Measurements from ENCODE around the gene SH3GL2.

The SH3GL2 gene

GRCh38 chr9:17580119-17580518, 1.3 kb downstream of the SH3GL2 start:
- H3K27me3 ChIP-seq (ENCODE audit: control insufficient read depth, insufficient read depth, low read length) = peaks cover 40% of the 10 kb centered on the region
- no peak overlapping the region for H3K9ac ChIP-seq (ENCODE audit: low read depth, low read length)
- H3K4me1 ChIP-seq (ENCODE audit: control insufficient read depth, insufficient read depth, low read length) = peaks cover 6% of the 10 kb centered on the region
- no peaks in the 10 kb centered on the region for H3K9me3 ChIP-seq (ENCODE audit: control insufficient read depth, insufficient read depth, low read length)
- H3K4me3 ChIP-seq (ENCODE audit: low read depth, low read length) = peak overlapping the region; percentile 52
- no peaks in the 10 kb centered on the region for H3K36me3 ChIP-seq (ENCODE audit: control insufficient read depth, insufficient read depth, low read length)

- H3K36me3 ChIP-seq (ENCODE audit: control insufficient read depth, insufficient read depth, low read length) = no peaks in the 10 kb centered on the region
- H3K4me1 ChIP-seq (ENCODE audit: control insufficient read depth, insufficient read depth, low read length) = peaks cover 3% of the 10 kb centered on the region
- H3K27me3 ChIP-seq (ENCODE audit: control insufficient read depth, insufficient read depth, low read length) = no peaks in the 10 kb centered on the region
- H3K9me3 ChIP-seq (ENCODE audit: control insufficient read depth, insufficient read depth, low read length) = no peaks in the 10 kb centered on the region
- H3K9ac ChIP-seq (ENCODE audit: low read depth, low read length) = no peak overlapping the region
- H3K4me3 ChIP-seq (ENCODE audit: low read depth, low read length) = no peak overlapping the region
Measured at GRCh38 chr9:17587113-17587512, 8.2 kb downstream of the SH3GL2 start.

- no peaks in the 10 kb centered on the region for H3K27me3 ChIP-seq (ENCODE audit: control insufficient read depth, insufficient read depth, low read length)
- H3K4me1 ChIP-seq (ENCODE audit: control insufficient read depth, insufficient read depth, low read length) = peaks cover 3% of the 10 kb centered on the region
- no peak overlapping the region for H3K4me3 ChIP-seq (ENCODE audit: low read depth, low read length)
- H3K9me3 ChIP-seq (ENCODE audit: control insufficient read depth, insufficient read depth, low read length) = no peaks in the 10 kb centered on the region
- H3K9ac ChIP-seq (ENCODE audit: low read depth, low read length) = no peak overlapping the region
- no peaks in the 10 kb centered on the region for H3K36me3 ChIP-seq (ENCODE audit: control insufficient read depth, insufficient read depth, low read length)
Measured at GRCh38 chr9:17588395-17588794, 9.5 kb downstream of the SH3GL2 start.

- H3K4me1 ChIP-seq (ENCODE audit: control insufficient read depth, insufficient read depth, low read length) = peaks cover 3% of the 10 kb centered on the region
- no peaks in the 10 kb centered on the region for H3K36me3 ChIP-seq (ENCODE audit: control insufficient read depth, insufficient read depth, low read length)
- no peaks in the 10 kb centered on the region for H3K27me3 ChIP-seq (ENCODE audit: control insufficient read depth, insufficient read depth, low read length)
- H3K9ac ChIP-seq (ENCODE audit: low read depth, low read length) = no peak overlapping the region
- no peak overlapping the region for H3K4me3 ChIP-seq (ENCODE audit: low read depth, low read length)
- no peaks in the 10 kb centered on the region for H3K9me3 ChIP-seq (ENCODE audit: control insufficient read depth, insufficient read depth, low read length)
Measured at GRCh38 chr9:17588941-17589340, 10.1 kb downstream of the SH3GL2 start.

GRCh38 chr9:17589771-17590170, 10.9 kb downstream of the SH3GL2 start:
- Histone ChIP-seq H3K9me3 (ENCODE audit: control insufficient read depth, insufficient read depth, low read length) (no peaks in the 10 kb centered on the region), H3K4me3 (ENCODE audit: low read depth, low read length) (no peak overlapping the region), H3K36me3 (ENCODE audit: control insufficient read depth, insufficient read depth, low read length) (no peaks in the 10 kb centered on the region), H3K4me1 (ENCODE audit: control insufficient read depth, insufficient read depth, low read length) (peaks cover 3% of the 10 kb centered on the region), H3K9ac (ENCODE audit: low read depth, low read length) (no peak overlapping the region), H3K27me3 (ENCODE audit: control insufficient read depth, insufficient read depth, low read length) (no peaks in the 10 kb centered on the region)

GRCh38 chr9:17594961-17595360, 16.1 kb downstream of the SH3GL2 start:
- peaks cover 3% of the 10 kb centered on the region for H3K4me1 ChIP-seq (ENCODE audit: control insufficient read depth, insufficient read depth, low read length)
- no peaks in the 10 kb centered on the region for H3K27me3 ChIP-seq (ENCODE audit: control insufficient read depth, insufficient read depth, low read length)
- H3K9ac ChIP-seq (ENCODE audit: low read depth, low read length) = no peak overlapping the region
- H3K4me3 ChIP-seq (ENCODE audit: low read depth, low read length) = no peak overlapping the region
- H3K9me3 ChIP-seq (ENCODE audit: control insufficient read depth, insufficient read depth, low read length) = no peaks in the 10 kb centered on the region
- H3K36me3 ChIP-seq (ENCODE audit: control insufficient read depth, insufficient read depth, low read length) = no peaks in the 10 kb centered on the region

- Histone ChIP-seq H3K36me3 (ENCODE audit: control insufficient read depth, insufficient read depth, low read length) (no peaks in the 10 kb centered on the region), H3K27me3 (ENCODE audit: control insufficient read depth, insufficient read depth, low read length) (no peaks in the 10 kb centered on the region), H3K9me3 (ENCODE audit: control insufficient read depth, insufficient read depth, low read length) (no peaks in the 10 kb centered on the region), H3K9ac (ENCODE audit: low read depth, low read length) (no peak overlapping the region), H3K4me3 (ENCODE audit: low read depth, low read length) (no peak overlapping the region), H3K4me1 (ENCODE audit: control insufficient read depth, insufficient read depth, low read length) (no peaks in the 10 kb centered on the region)
Measured at GRCh38 chr9:17597977-17598376, 19.1 kb downstream of the SH3GL2 start.

- H3K9ac ChIP-seq (ENCODE audit: low read depth, low read length) = no peak overlapping the region
- no peaks in the 10 kb centered on the region for H3K9me3 ChIP-seq (ENCODE audit: control insufficient read depth, insufficient read depth, low read length)
- no peaks in the 10 kb centered on the region for H3K4me1 ChIP-seq (ENCODE audit: control insufficient read depth, insufficient read depth, low read length)
- no peaks in the 10 kb centered on the region for H3K27me3 ChIP-seq (ENCODE audit: control insufficient read depth, insufficient read depth, low read length)
- no peak overlapping the region for H3K4me3 ChIP-seq (ENCODE audit: low read depth, low read length)
- no peaks in the 10 kb centered on the region for H3K36me3 ChIP-seq (ENCODE audit: control insufficient read depth, insufficient read depth, low read length)
Measured at GRCh38 chr9:17600962-17601593, 22.2 kb downstream of the SH3GL2 start.

GRCh38 chr9:17604556-17604955, 25.7 kb downstream of the SH3GL2 start:
- no peaks in the 10 kb centered on the region for H3K9me3 ChIP-seq (ENCODE audit: control insufficient read depth, insufficient read depth, low read length)
- no peaks in the 10 kb centered on the region for H3K36me3 ChIP-seq (ENCODE audit: control insufficient read depth, insufficient read depth, low read length)
- no peak overlapping the region for H3K4me3 ChIP-seq (ENCODE audit: low read depth, low read length)
- H3K9ac ChIP-seq (ENCODE audit: low read depth, low read length) = no peak overlapping the region
- no peaks in the 10 kb centered on the region for H3K27me3 ChIP-seq (ENCODE audit: control insufficient read depth, insufficient read depth, low read length)
- no peaks in the 10 kb centered on the region for H3K4me1 ChIP-seq (ENCODE audit: control insufficient read depth, insufficient read depth, low read length)

GRCh38 chr9:17609312-17610005, 30.6 kb downstream of the SH3GL2 start:
- Histone ChIP-seq H3K27me3 (ENCODE audit: control insufficient read depth, insufficient read depth, low read length) (no peaks in the 10 kb centered on the region), H3K9ac (ENCODE audit: low read depth, low read length) (no peak overlapping the region), H3K4me3 (ENCODE audit: low read depth, low read length) (no peak overlapping the region), H3K36me3 (ENCODE audit: control insufficient read depth, insufficient read depth, low read length) (no peaks in the 10 kb centered on the region), H3K9me3 (ENCODE audit: control insufficient read depth, insufficient read depth, low read length) (no peaks in the 10 kb centered on the region), H3K4me1 (ENCODE audit: control insufficient read depth, insufficient read depth, low read length) (peaks cover 3% of the 10 kb centered on the region)

GRCh38 chr9:17611342-17611741, 32.5 kb downstream of the SH3GL2 start:
- no peaks in the 10 kb centered on the region for H3K36me3 ChIP-seq (ENCODE audit: control insufficient read depth, insufficient read depth, low read length)
- H3K4me1 ChIP-seq (ENCODE audit: control insufficient read depth, insufficient read depth, low read length) = peaks cover 3% of the 10 kb centered on the region
- H3K9ac ChIP-seq (ENCODE audit: low read depth, low read length) = no peak overlapping the region
- H3K27me3 ChIP-seq (ENCODE audit: control insufficient read depth, insufficient read depth, low read length) = no peaks in the 10 kb centered on the region
- H3K4me3 ChIP-seq (ENCODE audit: low read depth, low read length) = no peak overlapping the region
- H3K9me3 ChIP-seq (ENCODE audit: control insufficient read depth, insufficient read depth, low read length) = no peaks in the 10 kb centered on the region

GRCh38 chr9:17611917-17612316, 33.1 kb downstream of the SH3GL2 start:
- Histone ChIP-seq H3K27me3 (ENCODE audit: control insufficient read depth, insufficient read depth, low read length) (no peaks in the 10 kb centered on the region), H3K9me3 (ENCODE audit: control insufficient read depth, insufficient read depth, low read length) (no peaks in the 10 kb centered on the region), H3K4me1 (ENCODE audit: control insufficient read depth, insufficient read depth, low read length) (peaks cover 3% of the 10 kb centered on the region), H3K9ac (ENCODE audit: low read depth, low read length) (no peak overlapping the region), H3K36me3 (ENCODE audit: control insufficient read depth, insufficient read depth, low read length) (no peaks in the 10 kb centered on the region), H3K4me3 (ENCODE audit: low read depth, low read length) (no peak overlapping the region)
